Dermis blood vessel endothelial cell (primary cell): ENCODE data around the gene GAREM2. TPM values are rescaled to one million over a fixed set of nuclear protein-coding genes. Genes with fewer than 3 reads are reported as not detected.
A peak's percentile ranks its signal among the peaks of the same experiment; 100 is the strongest.
"Not testable (repeated sequence)": the region's sequence is repeated elsewhere in the genome, so short reads cannot be mapped to it uniquely, and the experiment has no call there.

Experiments
- DNase-seq: peaks from one replicate; pipeline ENCODE4 v3.0.0; 2010
- total RNA-seq: library from RNA; depleted of rRNA; stranded (reverse); fragments of >200 nt; gene quantifications from 2 replicates; pipeline ENCODE4 v1.2.3, GENCODE V29; 2014

Gene GAREM2
- 0.37 and 0.68 TPM in 2 replicates for total RNA-seq

DNA sequence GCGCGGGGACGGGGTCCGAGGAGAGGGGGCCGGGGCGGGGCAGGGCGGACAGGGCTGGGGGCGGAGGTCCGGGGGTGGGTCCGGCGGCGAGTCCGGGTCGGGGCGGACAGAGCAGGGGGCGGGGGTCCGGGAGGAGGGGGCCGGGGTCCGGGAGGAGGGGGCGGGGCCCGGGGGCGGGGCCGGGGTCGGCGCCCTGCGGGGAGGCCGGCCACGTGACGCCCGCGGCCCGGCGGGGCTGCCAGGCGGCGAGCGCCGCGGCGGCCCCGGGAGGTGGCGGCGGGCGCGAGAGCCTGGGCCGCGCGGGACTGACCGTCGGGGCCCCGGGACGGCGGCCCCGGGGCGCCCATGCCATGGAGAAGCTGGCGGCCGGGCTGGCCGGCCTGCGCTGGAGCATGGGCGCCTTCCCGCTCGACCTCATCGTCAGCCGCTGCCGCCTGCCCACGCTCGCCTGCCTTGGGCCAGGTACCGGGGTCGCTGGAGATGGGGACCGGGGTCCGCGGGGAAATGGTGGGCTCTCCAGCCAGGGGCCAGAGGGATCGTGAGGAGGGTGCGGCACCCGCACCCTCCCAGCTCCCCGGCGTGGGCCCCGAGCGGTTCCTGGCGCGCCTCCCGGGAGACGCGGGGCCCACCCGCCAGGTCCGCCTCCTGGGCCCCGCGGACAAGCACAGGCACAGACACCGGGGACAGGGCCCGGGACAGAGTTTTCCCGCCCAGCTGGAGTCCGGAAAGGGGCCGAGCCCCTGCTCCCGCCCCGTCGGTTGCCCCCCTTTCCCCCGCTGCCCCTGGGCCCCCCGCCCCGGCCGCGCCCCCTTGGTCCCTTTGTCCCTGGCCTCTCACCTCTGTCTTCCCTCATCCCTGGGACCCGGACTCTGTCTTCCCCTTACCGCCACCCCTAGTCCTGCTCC lies at the start of gene GAREM2:
TSS of gene GAREM2 (plus strand) at position 218 of the 905 bp plus-strand sequence. CDS start at position 351, 133 bp downstream.
- DNase-seq: no peak

DNA sequence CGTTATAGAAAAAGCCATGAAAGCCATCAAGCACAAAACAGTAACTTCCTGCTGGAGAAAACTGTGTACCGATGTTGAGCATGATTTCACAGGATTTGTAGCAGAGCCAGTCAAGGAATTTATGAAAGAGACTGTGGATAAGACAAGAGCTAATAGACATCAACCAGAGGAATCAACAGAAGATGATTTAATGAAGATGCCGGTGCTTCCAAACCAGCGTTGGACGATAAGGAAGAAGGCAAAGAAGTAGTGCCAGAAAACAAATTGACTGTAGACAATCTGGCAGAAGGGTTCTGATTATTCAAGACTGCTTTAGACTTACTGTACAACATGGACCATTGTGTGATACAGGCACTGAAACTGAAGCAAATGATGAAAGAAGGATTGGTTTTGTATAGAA lies 49.5 kb upstream of the GAREM2 start:
- DNase-seq: no peak

DNA sequence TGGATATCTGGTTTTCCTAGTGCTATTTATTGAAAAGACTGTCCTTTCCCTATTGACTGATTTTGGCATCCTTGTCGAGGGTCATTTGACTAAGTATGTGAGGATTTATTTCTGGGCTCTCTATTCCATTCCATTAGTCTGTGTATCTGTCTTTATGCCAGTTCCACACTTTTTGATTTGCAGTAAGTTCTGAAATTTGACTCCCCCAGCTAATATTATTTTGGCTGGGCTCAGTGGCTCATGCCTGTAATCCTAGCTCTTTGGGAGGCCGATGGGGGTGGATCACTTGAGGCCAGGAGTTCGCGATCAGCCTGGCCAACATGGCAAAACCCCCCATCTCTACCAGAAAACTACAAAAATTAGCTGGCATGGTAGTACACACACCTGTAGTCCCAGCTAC lies 46.8 kb upstream of the GAREM2 start:
- no peak for DNase-seq

DNA sequence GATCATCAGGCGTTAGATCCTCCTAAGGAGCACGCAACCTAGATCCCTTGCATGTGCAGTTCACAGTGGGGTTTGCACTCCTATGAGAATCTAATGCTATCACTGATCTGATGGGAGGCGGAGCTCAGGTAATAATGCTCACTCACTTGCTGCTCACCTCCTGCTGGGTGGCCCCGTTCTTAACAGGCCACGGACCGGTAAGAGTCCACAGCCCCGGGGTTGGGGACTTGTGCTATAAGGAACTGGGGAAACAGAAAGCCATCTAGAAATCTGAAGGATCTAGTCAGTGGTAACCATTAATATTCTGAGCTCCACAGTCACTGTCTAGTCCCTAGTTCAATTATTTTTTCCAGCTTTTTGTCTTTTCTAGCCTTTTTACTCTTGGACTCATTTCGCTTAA lies 44.7 kb upstream of the GAREM2 start:
- no peak for DNase-seq

DNA sequence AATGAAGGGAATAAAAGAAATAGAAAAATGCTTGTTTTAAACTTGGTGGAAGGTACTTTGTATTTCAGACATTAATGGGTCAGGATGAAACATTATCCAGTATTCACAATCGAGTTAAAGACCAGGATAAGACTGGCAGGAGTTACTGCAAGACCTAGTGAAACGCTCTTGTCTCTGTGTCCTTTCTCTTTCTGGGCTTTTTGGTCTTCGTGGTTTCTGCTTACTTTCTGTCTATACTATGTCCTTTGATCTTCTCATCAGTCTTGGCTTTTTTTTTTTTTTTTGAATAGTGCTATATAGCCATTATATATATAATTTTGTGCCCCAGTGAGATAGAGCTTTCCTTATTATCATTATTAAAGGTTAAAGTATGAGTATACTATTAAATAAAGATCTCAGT lies 42.1 kb upstream of the GAREM2 start:
- DNase-seq: no peak

DNA sequence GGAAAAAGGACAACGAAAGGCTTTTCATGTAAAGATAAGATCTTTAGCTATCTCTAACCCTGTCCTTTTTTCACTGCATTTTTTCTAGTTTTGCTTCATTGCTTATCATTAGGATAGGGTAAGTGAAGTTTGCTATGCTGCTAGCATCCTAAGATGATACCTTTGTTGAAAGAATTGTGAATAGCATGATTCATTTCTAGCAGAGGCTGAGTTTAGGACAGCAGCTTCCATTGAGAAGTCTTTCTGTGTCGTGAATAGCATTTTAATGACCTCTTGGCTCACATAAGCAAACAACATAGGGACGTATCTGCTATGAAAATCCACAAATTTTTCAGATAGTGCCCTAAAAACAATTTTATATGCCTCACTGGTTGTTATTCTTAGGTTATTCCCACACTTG lies 36.4 kb upstream of the GAREM2 start:
- no peak for DNase-seq

DNA sequence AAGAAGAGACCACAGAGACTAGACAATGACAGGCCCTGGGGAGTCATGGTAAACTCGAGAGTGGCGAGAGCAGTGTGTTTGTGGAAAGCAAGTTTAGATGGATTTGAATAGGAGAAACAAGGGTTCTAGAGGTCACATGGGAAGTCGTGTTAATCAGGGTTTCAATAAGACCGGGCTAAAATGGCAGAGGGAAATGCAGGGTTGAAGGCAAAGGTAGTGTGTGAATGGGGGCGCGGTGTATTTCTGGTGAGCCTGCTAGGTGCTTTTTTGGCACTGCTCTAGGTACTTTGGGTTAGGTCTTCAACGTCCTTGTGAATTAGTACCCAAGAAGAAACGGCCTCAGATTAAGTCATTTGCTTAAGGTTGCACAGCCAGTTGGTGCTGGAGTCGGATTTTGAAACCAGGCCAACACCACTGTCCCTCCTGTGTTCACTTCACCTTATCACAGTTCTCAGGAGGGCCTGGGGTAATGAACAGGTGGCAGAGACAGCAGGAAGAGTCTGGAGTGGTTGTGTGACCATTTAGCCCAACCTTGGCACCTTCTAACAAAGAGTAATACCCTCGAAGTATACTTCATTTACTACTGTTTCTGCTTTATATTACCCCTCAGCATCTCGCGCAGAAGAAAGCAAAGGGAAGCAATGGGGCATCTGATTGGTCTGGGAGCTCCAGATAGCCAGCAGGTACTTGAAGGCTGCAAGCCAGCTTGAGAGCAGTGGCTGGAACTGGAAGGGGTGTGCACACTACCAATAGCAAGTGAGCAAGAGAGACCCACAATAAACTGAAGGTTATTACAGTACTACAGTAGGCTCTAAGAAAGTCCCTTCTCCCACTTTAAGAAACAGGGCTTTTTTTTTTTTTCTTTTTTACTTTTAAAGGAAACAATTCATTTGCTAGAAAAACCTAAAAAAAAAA lies 33.4 kb upstream of the GAREM2 start:
- no peak for DNase-seq

DNA sequence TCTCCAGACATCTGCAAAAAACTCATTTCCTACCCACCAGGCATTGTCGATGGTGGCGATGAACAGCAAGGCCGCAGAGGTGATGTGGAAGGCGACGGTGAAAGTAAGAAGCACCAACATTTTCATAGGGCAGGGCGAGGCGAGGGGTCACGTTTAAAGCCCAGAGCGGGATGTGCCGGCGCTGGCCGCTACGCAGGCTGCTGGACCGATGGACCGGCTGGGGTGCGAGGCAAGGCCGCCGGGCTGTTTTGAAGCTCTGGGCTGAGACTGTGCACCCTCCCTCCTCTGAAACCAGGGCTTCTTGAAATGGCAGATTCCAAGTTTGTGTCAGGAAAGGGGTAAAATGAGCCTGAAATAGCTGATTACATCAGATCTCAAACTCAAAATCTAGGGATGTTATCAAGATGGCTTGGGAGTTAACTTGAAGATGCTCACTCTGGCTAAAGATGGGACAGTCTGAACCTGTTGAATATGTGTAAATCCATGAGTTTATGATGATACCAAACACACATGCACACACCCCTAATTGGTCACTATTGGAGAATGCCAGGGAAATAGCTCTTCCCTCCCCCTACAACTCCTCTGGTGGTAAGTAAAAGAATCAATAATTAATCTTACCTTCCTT lies 31.6 kb upstream of the GAREM2 start:
- no peak for DNase-seq

DNA sequence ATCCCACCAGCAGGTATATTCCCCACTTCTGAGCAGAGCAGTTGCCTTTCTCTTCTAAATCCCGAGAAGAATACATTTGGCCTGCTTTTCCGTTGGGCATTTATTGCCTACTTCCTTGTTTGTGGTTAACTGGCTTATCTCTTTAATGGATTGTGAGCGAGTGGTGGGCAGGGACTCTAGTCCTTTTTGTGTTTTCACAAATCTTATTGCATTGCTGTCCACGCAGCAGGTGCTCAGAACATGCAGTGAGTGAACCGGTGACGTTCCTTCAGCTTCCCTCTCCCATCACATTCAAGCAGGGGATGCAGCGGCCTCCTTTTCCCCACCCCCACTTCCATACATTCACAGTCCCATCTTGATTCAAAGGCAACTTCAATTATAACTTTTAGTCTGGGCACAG lies 28.9 kb upstream of the GAREM2 start:
- DNase-seq: no peak

DNA sequence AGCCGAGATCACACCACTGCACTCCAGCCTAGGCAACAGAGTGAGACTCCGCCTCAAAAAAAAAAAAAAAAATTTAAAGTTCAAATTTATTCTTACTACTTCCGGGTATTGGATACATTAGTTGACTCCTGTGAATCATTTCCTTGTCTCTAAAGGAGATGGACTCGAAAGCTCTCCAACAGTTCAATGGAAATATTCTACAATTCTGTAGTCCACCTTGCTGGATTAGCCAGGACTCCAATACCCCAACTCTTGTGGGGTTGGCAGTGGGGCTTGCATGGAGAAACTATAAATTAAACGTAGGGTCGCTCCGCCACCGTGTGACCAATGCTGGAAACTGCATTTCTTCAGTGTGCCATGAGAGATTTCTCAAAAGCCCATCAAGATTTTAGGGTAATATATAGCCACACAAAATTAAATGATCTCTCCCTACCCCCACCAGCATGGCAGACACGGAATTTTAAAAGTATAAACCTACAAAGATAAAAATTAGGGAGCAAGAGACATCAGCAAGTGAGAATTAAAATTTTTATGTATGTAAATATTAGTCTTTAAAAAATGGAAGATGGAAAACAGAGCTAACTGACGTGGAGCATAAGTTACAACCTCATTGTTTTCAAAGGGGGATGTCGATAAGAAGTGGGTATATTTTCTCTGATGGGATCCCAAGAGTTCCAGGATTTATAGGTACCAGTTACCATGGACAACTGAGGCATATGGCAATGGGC lies 27.8 kb upstream of the GAREM2 start:
- DNase-seq: peak; percentile 73

DNA sequence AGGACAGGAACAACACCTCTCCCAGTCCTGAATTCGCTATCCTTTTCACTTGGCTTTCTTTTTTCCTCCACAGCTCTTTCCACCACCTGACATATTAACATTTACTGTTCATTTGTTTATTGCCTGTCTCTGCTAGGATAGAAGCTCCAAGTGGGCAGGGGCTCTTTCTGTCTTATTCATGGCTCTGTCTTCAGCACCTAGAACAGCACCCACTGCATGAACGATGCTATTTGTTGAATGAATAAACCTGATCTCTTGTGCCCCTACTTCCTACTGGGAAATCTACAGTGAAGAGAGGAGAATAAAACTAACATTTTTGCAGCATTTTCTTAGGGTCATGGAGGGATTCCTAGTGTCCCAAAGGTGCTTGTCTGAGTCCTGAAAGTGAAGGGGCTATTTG lies 24.4 kb upstream of the GAREM2 start:
- DNase-seq: peak; percentile 24

DNA sequence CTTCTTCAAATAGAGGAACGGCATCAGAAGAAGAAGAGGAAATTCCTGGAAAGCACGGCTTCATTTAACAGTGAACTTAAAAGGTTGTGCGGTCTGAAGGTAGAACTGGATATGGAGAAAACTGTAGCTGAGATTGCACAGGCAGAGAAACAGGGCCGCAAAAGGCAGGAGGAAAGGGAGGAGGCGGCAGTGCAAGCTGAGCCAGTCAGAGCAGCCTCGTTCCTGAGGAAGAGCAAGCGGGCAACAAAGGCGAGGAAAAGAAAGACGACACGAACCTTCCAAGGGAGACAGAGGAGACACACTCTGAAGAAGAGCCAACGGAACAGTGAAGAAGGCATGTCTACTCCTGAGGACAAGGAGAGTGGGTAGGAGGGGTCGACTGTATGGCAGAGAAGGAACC lies 22.6 kb upstream of the GAREM2 start:
- no peak for DNase-seq

DNA sequence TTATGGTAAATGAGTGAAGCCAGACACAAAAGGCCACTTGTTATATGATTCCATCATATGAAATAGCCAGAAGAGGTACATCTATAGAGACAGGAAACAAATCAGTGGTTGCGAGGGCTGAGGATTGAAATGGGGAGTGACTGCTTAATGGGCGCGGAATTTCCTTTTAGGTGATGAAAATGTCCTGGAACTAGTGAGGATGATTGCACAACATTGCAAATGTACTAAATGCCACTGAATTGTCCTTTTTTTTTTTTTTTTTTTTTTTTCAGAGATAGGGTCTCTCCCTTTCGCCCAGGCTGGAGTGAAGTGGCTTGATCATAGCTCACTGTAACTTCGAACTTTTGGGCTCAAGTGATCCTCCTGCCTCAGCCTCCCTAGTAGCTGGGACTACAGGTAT lies 15.3 kb upstream of the GAREM2 start:
- DNase-seq: no peak

DNA sequence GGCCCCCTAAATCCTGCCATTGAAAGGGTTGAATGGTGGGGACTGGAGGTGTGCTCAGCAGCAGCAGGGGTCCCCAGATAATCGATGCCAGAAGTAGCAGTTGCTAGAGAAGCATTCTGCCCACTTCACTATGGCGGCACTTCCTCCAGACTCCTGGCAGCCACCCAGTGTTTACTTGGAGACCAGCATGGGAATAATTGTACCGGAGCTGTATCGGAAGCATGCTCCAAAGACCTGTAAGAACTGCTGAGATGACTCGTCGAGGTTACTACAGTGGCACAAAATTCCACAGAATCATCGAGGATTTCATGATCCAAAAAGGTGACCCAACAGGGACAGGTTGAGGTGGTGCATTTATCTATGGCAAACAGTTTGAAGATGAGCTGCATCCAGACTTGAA lies 11.0 kb upstream of the GAREM2 start:
- DNase-seq: no peak

DNA sequence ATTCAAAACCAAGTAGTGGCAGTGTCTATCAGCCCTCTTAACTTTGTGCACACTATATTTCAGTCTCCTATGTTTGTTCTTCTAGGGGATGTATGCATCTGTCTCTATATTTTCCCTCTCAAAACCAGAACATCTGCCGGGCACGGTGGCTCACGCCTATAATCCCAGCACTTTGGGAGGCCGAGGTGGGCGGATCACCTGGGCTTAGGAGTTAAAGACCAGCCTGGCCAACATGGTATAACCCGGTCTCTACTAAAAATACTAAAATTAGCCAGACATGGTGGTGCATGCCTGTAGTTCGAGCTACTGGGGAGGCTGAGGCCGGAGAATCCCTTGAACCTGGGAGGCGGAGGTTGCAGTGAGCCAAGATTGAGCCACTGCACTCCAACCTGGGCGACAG lies 9.9 kb upstream of the GAREM2 start:
- no peak for DNase-seq

DNA sequence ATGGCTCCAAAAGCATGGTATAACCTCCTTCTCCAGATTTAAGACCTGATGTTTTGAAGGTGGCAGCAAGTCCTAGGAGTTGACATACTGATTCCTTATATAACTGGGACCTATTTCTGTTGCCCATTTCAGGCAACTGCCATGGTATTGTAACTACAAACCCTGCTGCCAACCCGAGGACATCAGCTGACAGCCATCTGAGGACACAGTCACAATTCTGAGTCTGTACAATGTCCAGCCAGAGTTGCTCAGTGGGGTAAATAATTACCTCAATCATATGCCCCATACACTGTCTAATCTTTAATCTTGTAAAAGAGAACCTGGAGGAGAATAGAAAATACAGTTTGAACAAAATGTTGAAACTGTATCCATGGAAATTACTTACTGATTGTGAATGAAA lies 8.7 kb upstream of the GAREM2 start:
- no peak for DNase-seq

DNA sequence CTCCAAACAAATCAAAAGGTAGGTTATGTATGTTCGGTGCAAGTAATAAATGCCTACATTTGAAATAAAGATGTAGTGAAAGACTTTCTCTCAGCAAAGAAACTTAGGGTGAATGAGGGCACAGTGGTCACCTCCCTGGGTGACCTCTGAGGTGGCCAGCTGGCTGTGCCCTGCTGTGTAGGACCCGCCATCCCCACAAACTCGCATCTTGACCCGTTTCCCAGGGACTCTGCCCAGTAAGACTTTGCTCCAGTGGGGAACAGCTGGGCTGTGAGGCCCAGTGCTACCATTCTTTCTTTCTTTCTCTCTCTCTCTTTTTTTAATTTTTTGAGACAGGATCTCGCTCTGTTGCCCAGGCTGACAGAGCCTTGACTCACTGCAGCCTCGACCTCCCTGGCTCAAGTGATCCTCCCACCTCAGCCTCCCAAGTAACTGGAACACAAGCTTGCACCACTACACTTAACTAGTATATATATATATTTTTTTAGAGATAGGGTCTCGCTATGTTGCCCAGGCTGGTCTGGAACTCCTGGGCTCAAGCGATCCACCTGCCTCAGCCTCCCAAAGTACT lies 8.2 kb upstream of the GAREM2 start:
- DNase-seq: no peak

DNA sequence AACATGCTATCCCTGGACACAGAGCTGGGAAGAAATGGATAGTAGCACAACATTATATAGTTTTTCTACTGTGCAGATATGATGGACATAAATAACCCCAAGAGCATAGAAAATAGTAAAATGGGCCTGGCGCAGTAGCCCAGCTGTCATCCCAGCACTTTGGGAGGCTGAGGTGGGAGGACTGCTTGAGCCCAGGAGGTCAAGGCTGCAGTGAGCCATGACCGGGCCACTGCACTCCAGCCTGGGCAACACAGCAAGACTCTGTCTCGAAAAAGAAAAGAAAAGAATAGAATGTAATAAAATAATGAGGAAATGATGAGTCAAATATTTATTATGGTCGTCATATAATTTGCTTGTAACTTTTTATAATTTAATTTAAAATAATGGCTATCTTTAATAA lies 7.5 kb upstream of the GAREM2 start:
- no peak for DNase-seq

DNA sequence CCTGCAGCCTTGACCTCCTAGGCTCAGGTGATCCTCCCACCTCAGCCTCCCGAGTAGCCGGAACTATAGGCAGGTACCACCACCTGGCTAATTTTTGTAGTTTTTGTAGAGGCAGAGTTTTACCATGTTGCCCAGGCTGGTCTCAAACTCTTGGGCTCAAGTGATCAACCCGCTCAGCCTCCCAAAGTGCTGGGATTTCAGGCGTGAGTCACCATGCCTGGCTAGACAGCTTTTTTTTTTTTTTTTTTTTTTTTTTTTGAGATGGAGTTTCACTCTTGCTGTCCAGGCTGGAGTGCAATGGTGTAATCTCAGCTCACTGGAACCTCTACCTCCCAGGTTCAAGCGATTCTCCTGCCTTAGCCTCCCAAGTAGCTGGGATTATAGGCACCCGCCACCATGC lies 6.3 kb upstream of the GAREM2 start:
- DNase-seq: not testable (repeated sequence)

DNA sequence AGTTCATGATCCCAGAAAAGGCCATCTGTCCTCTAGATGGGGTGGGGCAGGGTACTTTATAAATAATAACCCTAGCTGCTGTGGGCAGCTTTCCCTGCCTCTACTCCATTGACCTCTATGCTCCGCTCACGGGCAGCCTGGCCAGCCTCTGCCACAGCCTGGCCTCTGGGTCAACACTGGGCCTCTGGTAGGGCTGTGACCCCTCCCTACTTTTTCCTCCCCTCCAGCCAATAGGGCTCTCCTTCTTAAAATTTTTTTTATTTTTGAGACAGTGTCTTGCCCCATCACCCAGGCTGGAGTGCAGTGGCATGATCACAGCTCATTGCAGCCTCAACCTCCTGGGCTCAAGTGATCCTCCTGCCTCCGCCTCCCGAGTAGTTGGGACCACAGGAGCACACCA lies 4.1 kb upstream of the GAREM2 start:
- DNase-seq: no peak

DNA sequence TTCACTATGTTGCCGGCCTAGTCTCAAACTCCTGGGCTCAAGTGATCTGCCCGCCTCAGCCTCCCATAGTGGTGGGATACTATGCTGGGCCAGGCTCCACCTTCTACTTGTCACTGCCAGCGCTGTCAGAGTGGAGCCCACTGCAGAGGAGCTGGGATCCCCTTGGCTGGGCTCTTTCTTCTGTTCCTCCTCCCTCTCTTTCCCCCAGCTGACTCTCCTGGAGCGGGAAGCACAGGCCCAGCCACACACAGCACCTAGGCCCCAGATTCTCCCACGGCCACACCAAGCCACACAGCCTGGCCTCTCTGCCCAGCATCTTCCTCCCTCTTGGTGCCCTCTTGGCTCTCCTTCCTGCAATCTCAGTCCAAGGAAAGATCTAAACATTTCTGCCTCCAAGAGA lies 3.7 kb upstream of the GAREM2 start:
- DNase-seq: no peak
